Trophoblast cell (in vitro differentiated cells and primary cell): ENCODE data around the gene NTM.

ENCODE experiments used
- DNase-seq, 2 donors: peaks; one replicate each; pipeline ENCODE4 v3.0.0-alpha.2; 2016
- H2AFZ ChIP-seq: 2 replicates; pipeline ENCODE4 v1.6.1; 2013; ENCODE audit warnings: low read length, moderate library complexity, mild to moderate bottlenecking; ENCODE audit not compliant: insufficient read depth, poor library complexity
- H2AK5ac ChIP-seq: 2 replicates; pipeline ENCODE4 v1.6.1; 2013; ENCODE audit warnings: mild to moderate bottlenecking, low read length
- H2BK120ac ChIP-seq: 2 replicates; pipeline ENCODE4 v1.6.1; 2013; ENCODE audit warnings: low read length, mild to moderate bottlenecking, moderate library complexity; ENCODE audit not compliant: insufficient read depth, poor library complexity
- H2BK12ac ChIP-seq: 2 replicates; pipeline ENCODE4 v1.6.1; 2013; ENCODE audit warnings: mild to moderate bottlenecking, low read length, moderate library complexity
- H2BK5ac ChIP-seq: 2 replicates; pipeline ENCODE4 v1.6.1; 2013; ENCODE audit warnings: low read length, low read depth, moderate library complexity, mild to moderate bottlenecking; ENCODE audit not compliant: poor library complexity
- H3K14ac ChIP-seq: 2 replicates; pipeline ENCODE4 v1.6.1; 2013; ENCODE audit warnings: mild to moderate bottlenecking, low read length
- H3K18ac ChIP-seq: 2 replicates; pipeline ENCODE4 v1.6.1; 2013; ENCODE audit warnings: mild to moderate bottlenecking, low read length
- H3K23ac ChIP-seq: 2 replicates; pipeline ENCODE4 v1.6.1; 2013; ENCODE audit warnings: low read length
- H3K27ac ChIP-seq: 2 replicates; pipeline ENCODE4 v1.5.1; 2013; ENCODE audit warnings: low read depth, mild to moderate bottlenecking, inconsistent platforms, low read length, moderate library complexity
- H3K27me3 ChIP-seq: 2 replicates; pipeline ENCODE4 v1.6.1; 2013; ENCODE audit warnings: inconsistent platforms, mild to moderate bottlenecking, low read length, moderate library complexity; ENCODE audit not compliant: insufficient read depth
- H3K36me3 ChIP-seq, 2 experiments: 1 replicate in 1 of 2; 2 replicates in 1 of 2; pipeline ENCODE4 v1.6.1; 2013; ENCODE audit warnings: low read length in 2 of 2, mild to moderate bottlenecking in 2 of 2, moderate library complexity in 1 of 2; ENCODE audit not compliant: insufficient read depth in 2 of 2, control insufficient read depth in 1 of 2
- H3K4ac ChIP-seq: 2 replicates; pipeline ENCODE4 v1.6.1; 2013; ENCODE audit warnings: low read depth, mild to moderate bottlenecking, low read length, moderate library complexity
- H3K4me1 ChIP-seq, 2 experiments: 1 replicate in 1 of 2; 2 replicates in 1 of 2; pipeline ENCODE4 v1.6.1; 2013; ENCODE audit warnings: low read length in 2 of 2, mild to moderate bottlenecking in 2 of 2, moderate library complexity in 1 of 2; ENCODE audit not compliant: insufficient read depth in 2 of 2, control insufficient read depth in 1 of 2
- H3K4me2 ChIP-seq: 2 replicates; pipeline ENCODE4 v1.6.1; 2013; ENCODE audit warnings: inconsistent platforms, mild to moderate bottlenecking, low read length, moderate library complexity
- H3K4me3 ChIP-seq: 2 replicates; pipeline ENCODE4 v1.5.1; 2013; ENCODE audit warnings: mild to moderate bottlenecking, low read depth, low read length, inconsistent platforms
- H3K79me1 ChIP-seq: one replicate; pipeline ENCODE4 v1.6.1; 2013; ENCODE audit warnings: low read length
- H3K79me2 ChIP-seq: 2 replicates; pipeline ENCODE4 v1.6.1; 2013; ENCODE audit warnings: low read length, mild to moderate bottlenecking; ENCODE audit not compliant: control insufficient read depth, insufficient read depth, poor library complexity
- H3K9ac ChIP-seq: 2 replicates; pipeline ENCODE4 v1.6.1; 2013; ENCODE audit warnings: mild to moderate bottlenecking, low read length
- H3K9me3 ChIP-seq: 2 replicates; pipeline ENCODE4 v1.6.1; 2013; ENCODE audit warnings: low read depth, mild to moderate bottlenecking, control low read depth, inconsistent platforms, low read length; ENCODE audit not compliant: insufficient read depth
- H4K12ac ChIP-seq: 2 replicates; pipeline ENCODE4 v1.6.1; 2013; ENCODE audit warnings: low read depth, mild to moderate bottlenecking, low read length, moderate library complexity
- H4K8ac ChIP-seq: 2 replicates; pipeline ENCODE4 v1.6.1; 2013; ENCODE audit warnings: low read depth, mild to moderate bottlenecking, low read length, moderate library complexity
- H4K91ac ChIP-seq: one replicate; pipeline ENCODE4 v1.6.1; 2013; ENCODE audit warnings: low read depth, mild to moderate bottlenecking, low read length, moderate library complexity
- WGBS: extraction: QIAGEN DNeasy Blood & Tissue Kit; methylation state at CpG from one replicate; pipeline ENCODE4 v1.1.7; 2013; ENCODE audit warnings: missing lambda C conversion rate; ENCODE audit not compliant: insufficient read length, insufficient coverage; ENCODE audit errors: extremely low coverage; 5-methylcytosine and 5-hydroxymethylcytosine counted together

Gene NTM

GRCh38 chr11:132358573-132358953 lies 988.1 kb downstream of the NTM start:
- Histone ChIP-seq H4K91ac (no peak overlapping the region), H4K8ac (no peak overlapping the region), H2BK5ac (no peak overlapping the region), H2AFZ (no peak overlapping the region), H3K79me1 (no peaks in the 10 kb centered on the region), H3K36me3 (no peaks in the 10 kb centered on the region), H3K23ac (no peak overlapping the region), H4K12ac (no peak overlapping the region), H3K4me1 (no peaks in the 10 kb centered on the region), H3K9ac (no peak overlapping the region), H3K4me2 (no peak overlapping the region), H3K9me3 (no peaks in the 10 kb centered on the region), H3K27me3 (no peaks in the 10 kb centered on the region), H3K14ac (no peak overlapping the region), H3K79me2 (no peaks in the 10 kb centered on the region), H3K4me3 (no peak overlapping the region), H3K4ac (no peak overlapping the region), H3K18ac (no peak overlapping the region), H2BK12ac (no peak overlapping the region), H3K27ac (no peak overlapping the region), H2AK5ac (no peak overlapping the region), H2BK120ac (no peak overlapping the region)
- no CpG with 5 or more reads among the region's 4 CpGs for WGBS
- DNase-seq = no peak

- Histone ChIP-seq H3K4me3 (no peak overlapping the region), H3K4me2 (no peak overlapping the region), H4K12ac (no peak overlapping the region), H4K91ac (no peak overlapping the region), H3K79me2 (no peaks in the 10 kb centered on the region), H3K4me1 (no peaks in the 10 kb centered on the region), H3K36me3 (no peaks in the 10 kb centered on the region), H2AK5ac (no peak overlapping the region), H3K79me1 (no peaks in the 10 kb centered on the region), H3K14ac (no peak overlapping the region), H2BK5ac (no peak overlapping the region), H3K18ac (no peak overlapping the region), H3K9me3 (no peaks in the 10 kb centered on the region), H3K9ac (no peak overlapping the region), H4K8ac (no peak overlapping the region), H3K23ac (no peak overlapping the region), H3K27ac (no peak overlapping the region), H2BK12ac (no peak overlapping the region), H2AFZ (no peak overlapping the region), H2BK120ac (no peak overlapping the region), H3K4ac (no peak overlapping the region), H3K27me3 (no peaks in the 10 kb centered on the region)
- WGBS = no CpG with 5 or more reads among the region's 8 CpGs
- no peak for DNase-seq
Observed at GRCh38 chr11:132361011-132361550, 990.7 kb downstream of the NTM start.

GRCh38 chr11:132365650-132366049 lies 995.2 kb downstream of the NTM start:
- Histone ChIP-seq H3K36me3 (no peaks in the 10 kb centered on the region), H2BK120ac (no peak overlapping the region), H3K79me1 (no peaks in the 10 kb centered on the region), H3K14ac (no peak overlapping the region), H2AFZ (no peak overlapping the region), H3K4me3 (no peak overlapping the region), H3K79me2 (no peaks in the 10 kb centered on the region), H3K4ac (no peak overlapping the region), H4K91ac (no peak overlapping the region), H4K8ac (no peak overlapping the region), H3K9ac (no peak overlapping the region), H3K23ac (no peak overlapping the region), H2BK5ac (no peak overlapping the region), H3K27me3 (no peaks in the 10 kb centered on the region), H3K27ac (no peak overlapping the region), H2BK12ac (no peak overlapping the region), H3K18ac (no peak overlapping the region), H2AK5ac (no peak overlapping the region), H3K4me1 (no peaks in the 10 kb centered on the region), H3K9me3 (no peaks in the 10 kb centered on the region), H3K4me2 (no peak overlapping the region), H4K12ac (no peak overlapping the region)
- no peak for DNase-seq
- WGBS = no CpG with 5 or more reads among the region's 3 CpGs

- WGBS = no CpG with 5 or more reads among the region's 3 CpGs
Observed at GRCh38 chr11:132367293-132367692, 996.9 kb downstream of the NTM start.

More at GRCh38 chr11:132367293-132367692, 996.9 kb downstream of the NTM start:
- Histone ChIP-seq H2BK12ac (no peak overlapping the region), H4K12ac (no peak overlapping the region), H3K27me3 (no peaks in the 10 kb centered on the region), H3K4me3 (no peak overlapping the region), H2AFZ (no peak overlapping the region), H3K4ac (no peak overlapping the region), H2BK120ac (no peak overlapping the region), H3K18ac (no peak overlapping the region), H2BK5ac (no peak overlapping the region), H3K27ac (no peak overlapping the region), H4K8ac (no peak overlapping the region), H3K4me2 (no peak overlapping the region), H3K79me2 (no peaks in the 10 kb centered on the region), H3K36me3 (no peaks in the 10 kb centered on the region), H3K14ac (no peak overlapping the region), H3K23ac (no peak overlapping the region), H3K9me3 (no peaks in the 10 kb centered on the region), H3K9ac (no peak overlapping the region), H3K79me1 (no peaks in the 10 kb centered on the region), H4K91ac (no peak overlapping the region), H3K4me1 (no peaks in the 10 kb centered on the region), H2AK5ac (no peak overlapping the region)
- DNase-seq = no peak
